HepG2 (cell line): ENCODE data around the gene TMPRSS7. TPM values are rescaled to one million over a fixed set of nuclear protein-coding genes. Genes with fewer than 3 reads are reported as not detected.

Experiments used
- ATAC-seq: fragments of 200-7000 bp; cut with Tn5 transposase; 3 replicates; pipeline ENCODE4 v1.9.1; 2020; ENCODE audit warnings: mild to moderate bottlenecking, moderate library complexity
- BruUV-seq: library from RNA; stranded (reverse); fragments of 400-500 nt; replicated peaks from 2 replicates; lab custom pipeline; 2021; lab: Mats Ljungman, UMichigan
- CTCF ChIA-PET: fragments of 300-600 bp; formaldehyde crosslinking; extraction: SDS; loops from one replicate; lab custom pipeline; 2021; ENCODE audit warnings: low total read pairs, inconsistent platforms, low intra/inter-chr PET ratio; lab: Yijun Ruan, JAX
- POLR2A ChIA-PET: fragments of 350-600 bp; sonication (Branson Sonifier 250); formaldehyde crosslinking; loops from one replicate; lab custom pipeline; 2020; ENCODE audit warnings: antibody characterized with exemption, inconsistent platforms; lab: Yijun Ruan, JAX
- DNase-seq: peaks from one replicate; pipeline ENCODE4 v3.0.0-alpha.2; 2015; ENCODE audit warnings: low spot score
- FAIRE-seq: peaks from 3 replicates; lab custom pipeline; 2011; peaks lifted over from hg19 to GRCh38; lab: Jason Lieb, UNC
- H2AFZ ChIP-seq: one replicate; pipeline ENCODE4 v1.6.1; 2011; ENCODE audit warnings: low read length, inconsistent platforms
- H3K27ac ChIP-seq: fragments of 300-600 bp; 3 replicates; pipeline ENCODE4 v1.8.0; 2011; ENCODE audit warnings: mixed run types, mild to moderate bottlenecking, mixed read lengths, low read length, inconsistent platforms; ENCODE audit not compliant: insufficient read depth; ENCODE audit errors: extremely low read length
- H3K27me3 ChIP-seq, 2 experiments: fragments of 200-600 bp in 1 of 2; 2 replicates in 1 of 2; 3 replicates in 1 of 2; pipeline versions ENCODE4 v1.6.0 to v1.8.0; 2011; ENCODE audit warnings: low read length in 2 of 2, mild to moderate bottlenecking in 2 of 2, moderate library complexity in 2 of 2, inconsistent platforms in 1 of 2; ENCODE audit not compliant: insufficient read depth in 2 of 2, control insufficient read depth in 1 of 2
- H3K36me3 ChIP-seq, 2 experiments: fragments of 200-600 bp in 1 of 2; replicated peaks in 1 of 2; 2 replicates in 1 of 2; 3 replicates in 1 of 2; pipeline versions ENCODE4 v1.5.1 to v1.8.0; 2011; ENCODE audit warnings: low read length in 2 of 2, inconsistent platforms in 1 of 2; ENCODE audit not compliant: insufficient read depth in 2 of 2, control insufficient read depth in 1 of 2
- H3K4me1 ChIP-seq: 2 replicates; pipeline ENCODE4 v1.5.1; 2012; ENCODE audit warnings: low read length, inconsistent platforms; ENCODE audit not compliant: insufficient read depth
- H3K4me2 ChIP-seq: 2 replicates; pipeline ENCODE4 v1.6.0; 2011; ENCODE audit warnings: low read depth, low read length, inconsistent platforms
- H3K4me3 ChIP-seq, 3 experiments: fragments of 200-600 bp in 1 of 3; sonication (generic), shearing (Covaris generic) in 1 of 3; replicated peaks in 1 of 3; 2 replicates each; pipeline ENCODE4 v1.5.1; 2011 to 2016; ENCODE audit warnings: low read length in 3 of 3, inconsistent platforms in 2 of 3, low read depth in 2 of 3, mild to moderate bottlenecking in 2 of 3, control low read depth in 1 of 3, mixed read lengths in 1 of 3; ENCODE audit not compliant: insufficient read depth in 1 of 3
- H3K79me2 ChIP-seq: one replicate; pipeline ENCODE4 v1.6.1; 2011; ENCODE audit warnings: low read length, inconsistent platforms; ENCODE audit not compliant: insufficient read depth
- H3K9ac ChIP-seq: 2 replicates; pipeline ENCODE4 v1.6.0; 2011; ENCODE audit warnings: mild to moderate bottlenecking, low read depth, low read length, inconsistent platforms; ENCODE audit not compliant: insufficient read depth
- H3K9me3 ChIP-seq: 2 replicates; pipeline ENCODE4 v1.5.1; 2012; ENCODE audit warnings: mild to moderate bottlenecking, low read length
- H4K20me1 ChIP-seq: 2 replicates; pipeline ENCODE4 v1.6.0; 2011; ENCODE audit warnings: inconsistent platforms, mild to moderate bottlenecking, low read length, moderate library complexity; ENCODE audit not compliant: insufficient read depth
- GRHL1 ChIP-seq: sonication (generic); formaldehyde crosslinking; conservative IDR thresholded peaks from 2 replicates; pipeline ENCODE4 v1.8.0; 2022; ENCODE audit warnings: missing genetic modification reagents
- KLF13 ChIP-seq: sonication (generic); formaldehyde crosslinking; IDR thresholded peaks from 2 replicates; pipeline ENCODE4 v1.4.0; 2020; ENCODE audit warnings: mild to moderate bottlenecking, missing genetic modification reagents
- NFRKB ChIP-seq: fragments of 450-650 bp; IDR thresholded peaks from 2 replicates; pipeline ENCODE4 v1.6.1; 2017
- SATB2 ChIP-seq: sonication (generic); formaldehyde crosslinking; IDR thresholded peaks from 2 replicates; pipeline ENCODE4 v1.5.0; 2020; ENCODE audit warnings: missing genetic modification reagents
- ZNF34 ChIP-seq: sonication (generic); formaldehyde crosslinking; IDR thresholded peaks from 2 replicates; pipeline ENCODE4 v1.4.0; 2020; ENCODE audit warnings: mild to moderate bottlenecking, missing genetic modification reagents, borderline replicate concordance
- ZSCAN12 ChIP-seq: sonication (generic); formaldehyde crosslinking; IDR thresholded peaks from 2 replicates; pipeline ENCODE4 v1.9.0; 2021; ENCODE audit warnings: mild to moderate bottlenecking, missing genetic modification reagents
- WGBS: methylation state at CpG from one replicate; pipeline ENCODE4 v1.1.6; 2017; ENCODE audit warnings: low lambda C conversion rate; 5-methylcytosine and 5-hydroxymethylcytosine counted together
- in situ Hi-C: cut with HindIII; loops from 2 replicates; pipeline ENCODE4 v1.10.0; 2017; ENCODE audit warnings: low pct_unique_long_range_greater_than_20kb; ENCODE audit not compliant: extremely low pct_ligation_motif_present
- intact Hi-C: fragments of 100-400 bp; cut with micrococcal nuclease; formaldehyde crosslinking; loops from one replicate; pipeline ENCODE4 v1.10.0; 2022; ENCODE audit not compliant: unreplicated experiment
- microRNA counts: library from miRNA; unstranded; fragments of <30 nt; microRNA quantifications from one replicate; lab custom pipeline; 2015
- microRNA-seq: library from miRNA; unstranded; fragments of <30 nt; microRNA quantifications from one replicate; pipeline ENCODE4, GENCODE V29; 2020
- polyA plus RNA-seq, 8 experiments: library from polyadenylated mRNA; depleted of rRNA in 3 of 8; stranded (reverse) in 7 of 8; unstranded in 1 of 8; fragments of >200 nt; fragmentation: Illumina TruSeq in 4 of 8; extraction: Trizol in 4 of 8; gene quantifications; 2 replicates each; pipeline versions ENCODE4 v1.2.1 to v1.2.3, GENCODE V29; 2011 to 2016; ENCODE audit warnings: low read depth in 4 of 8, missing spikeins in 1 of 8, mixed read lengths in 1 of 8; ENCODE audit not compliant: insufficient read depth in 1 of 8
- small RNA-seq, 3 experiments: library from RNA; depleted of rRNA; stranded (forward); fragments of <200 nt; gene quantifications; one replicate each; pipeline ENCODE3, GENCODE V24; 2012; ENCODE audit warnings: low read depth in 2 of 3, low replicate concordance in 1 of 3; ENCODE audit not compliant: insufficient read length in 3 of 3, insufficient read depth in 2 of 3
- total RNA-seq, 5 experiments: library from RNA; depleted of rRNA; stranded (reverse); fragments of >200 nt; fragmentation: Illumina TruSeq; extraction: Trizol; gene quantifications; 2 replicates each; pipeline ENCODE4 v1.2.3, GENCODE V29; 2016; ENCODE audit warnings: low read depth in 1 of 5
- TF ChIP-seq, protein P1 (sequence below): fragments of 450-650 bp; IDR thresholded peaks from 2 replicates; pipeline ENCODE4 v1.6.1; 2016
- TF ChIP-seq, protein P2 (sequence below): sonication (generic); formaldehyde crosslinking; IDR thresholded peaks from 2 replicates; pipeline ENCODE4 v1.5.0; 2020; ENCODE audit warnings: mild to moderate bottlenecking, missing genetic modification reagents

TMPRSS7 gene
- total and polyA plus RNA-seq, 2 of the 13 experiments (the other 11 are each of a cell fraction or from before 2014, with no cell fraction given): not detected

DNA sequence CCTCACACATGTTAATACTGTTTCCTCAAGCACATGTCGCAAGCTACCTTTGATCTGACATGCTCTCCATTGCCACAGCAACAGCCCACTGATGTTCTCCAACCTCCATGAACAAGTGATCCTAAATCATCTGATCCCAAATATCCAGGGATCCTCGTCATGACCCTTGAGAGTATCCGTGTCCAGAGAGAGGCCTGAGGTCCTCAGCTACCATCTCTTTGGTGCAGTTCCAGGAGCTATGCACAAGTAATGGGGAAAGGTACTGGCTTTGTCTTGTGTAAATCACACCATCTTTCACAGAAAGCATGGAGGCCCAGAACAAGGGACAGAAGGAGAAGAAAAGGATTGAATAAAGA, 96.1 kb downstream of the TMPRSS7 start:
- Histone ChIP-seq H3K4me2 (no peak overlapping the region), H3K79me2 (no peaks in the 10 kb centered on the region), H3K27me3 (no peaks in the 10 kb centered on the region; a peak in 1 of 5 replicates), H2AFZ (no peak overlapping the region), H3K9me3 (no peaks in the 10 kb centered on the region), H3K36me3 (no peaks in the 10 kb centered on the region), H3K4me1 (no peaks in the 10 kb centered on the region), H4K20me1 (no peaks in the 10 kb centered on the region), H3K27ac (no peak overlapping the region), H3K9ac (no peak overlapping the region), H3K4me3 (no peak overlapping the region)
- ATAC-seq (no peak), FAIRE-seq (no peak), DNase-seq (no peak)
- ChIA-PET CTCF (no interaction called here), POLR2A (no interaction called here)
- no TSS peak for BruUV-seq
- WGBS: 18% methylated on average over 3 of the region's 3 CpGs
- intact Hi-C loops (loop anchor here (10.0 kb wide), 1 partner anchor 164 kb away; the partner anchor contains the start of gene SLC9C1), in situ Hi-C loops (loop anchor here (10.0 kb wide), 1 partner anchor 384 kb away; no protein-coding TSS in a partner anchor)
- TF ChIP-seq NFRKB: no peak
- TF ChIP-seq SATB2: no peak
- no peak for TF ChIP-seq ZNF34 (CRISPR knock-in tag)
- TF ChIP-seq, protein P1, sequence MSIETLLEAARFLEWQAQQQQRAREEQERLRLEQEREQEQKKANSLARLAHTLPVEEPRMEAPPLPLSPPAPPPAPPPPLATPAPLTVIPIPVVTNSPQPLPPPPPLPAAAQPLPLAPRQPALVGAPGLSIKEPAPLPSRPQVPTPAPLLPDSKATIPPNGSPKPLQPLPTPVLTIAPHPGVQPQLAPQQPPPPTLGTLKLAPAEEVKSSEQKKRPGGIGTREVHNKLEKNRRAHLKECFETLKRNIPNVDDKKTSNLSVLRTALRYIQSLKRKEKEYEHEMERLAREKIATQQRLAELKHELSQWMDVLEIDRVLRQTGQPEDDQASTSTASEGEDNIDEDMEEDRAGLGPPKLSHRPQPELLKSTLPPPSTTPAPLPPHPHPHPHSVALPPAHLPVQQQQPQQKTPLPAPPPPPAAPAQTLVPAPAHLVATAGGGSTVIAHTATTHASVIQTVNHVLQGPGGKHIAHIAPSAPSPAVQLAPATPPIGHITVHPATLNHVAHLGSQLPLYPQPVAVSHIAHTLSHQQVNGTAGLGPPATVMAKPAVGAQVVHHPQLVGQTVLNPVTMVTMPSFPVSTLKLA: 0 out of 2 replicates have a peak, but pooled peaks have one; percentile 8
- TF ChIP-seq, protein P2, sequence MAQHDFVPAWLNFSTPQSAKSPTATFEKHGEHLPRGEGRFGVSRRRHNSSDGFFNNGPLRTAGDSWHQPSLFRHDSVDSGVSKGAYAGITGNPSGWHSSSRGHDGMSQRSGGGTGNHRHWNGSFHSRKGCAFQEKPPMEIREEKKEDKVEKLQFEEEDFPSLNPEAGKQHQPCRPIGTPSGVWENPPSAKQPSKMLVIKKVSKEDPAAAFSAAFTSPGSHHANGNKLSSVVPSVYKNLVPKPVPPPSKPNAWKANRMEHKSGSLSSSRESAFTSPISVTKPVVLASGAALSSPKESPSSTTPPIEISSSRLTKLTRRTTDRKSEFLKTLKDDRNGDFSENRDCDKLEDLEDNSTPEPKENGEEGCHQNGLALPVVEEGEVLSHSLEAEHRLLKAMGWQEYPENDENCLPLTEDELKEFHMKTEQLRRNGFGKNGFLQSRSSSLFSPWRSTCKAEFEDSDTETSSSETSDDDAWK (CRISPR knock-in tag): no peak
- no peak for TF ChIP-seq GRHL1 (CRISPR knock-in tag)
- no peak for TF ChIP-seq KLF13 (CRISPR knock-in tag)
- no peak for TF ChIP-seq ZSCAN12 (CRISPR knock-in tag)

MicroRNA genes within 50 kb of the gene (microRNA counts, 767-probe panel; counts per million panel counts)
- not detected for microRNA hsa-miR-567 (lab: Ali Mortazavi, UCI)

Small RNAs within 50 kb of the gene (microRNA-seq; reads per million reads assigned to microRNA genes)
- not detected for gene MIR567

Small RNAs within 50 kb of the gene (small RNA-seq; reads per million reads assigned to genes)
- 0 reads per million in 3 experiments for gene MIR567

Other genes with a start within 250 kb of the TMPRSS7 start
- gene PHLDB2, start 175.5 kb upstream of the TMPRSS7 start, total RNA-seq (2016; rRNA removed; fragmentation: Illumina TruSeq; extraction: Trizol): 21.5 and 23.6 TPM in 2 replicates
- 8.4 and 8.7 TPM in 2 replicates for gene PHLDB2, start 175.5 kb upstream of the TMPRSS7 start, polyA plus RNA-seq (2011; rRNA removed)
- 50.2 and 84.8 TPM in 2 replicates for gene ABHD10, start 55.7 kb upstream of the TMPRSS7 start, total RNA-seq (2016; rRNA removed; fragmentation: Illumina TruSeq; extraction: Trizol)
- gene ABHD10, start 55.7 kb upstream of the TMPRSS7 start, polyA plus RNA-seq (2011; rRNA removed): 16.7 and 22.8 TPM in 2 replicates
- gene TAGLN3, start 35.8 kb upstream of the TMPRSS7 start, total RNA-seq (2016; rRNA removed; fragmentation: Illumina TruSeq; extraction: Trizol): 0.80 and 0.91 TPM in 2 replicates
- gene TAGLN3, start 35.8 kb upstream of the TMPRSS7 start, polyA plus RNA-seq (2011; rRNA removed): 0.51 and 0.60 TPM in 2 replicates
- gene C3orf52, start 51.7 kb downstream of the TMPRSS7 start, total RNA-seq (2016; rRNA removed; fragmentation: Illumina TruSeq; extraction: Trizol): 1.0 and 1.2 TPM in 2 replicates
- 0.79 and 1.1 TPM in 2 replicates for gene C3orf52, start 51.7 kb downstream of the TMPRSS7 start, polyA plus RNA-seq (2011; rRNA removed)
- gene GCSAM, start 98.5 kb downstream of the TMPRSS7 start, total RNA-seq (2016; rRNA removed; fragmentation: Illumina TruSeq; extraction: Trizol): not detected in 2 replicates
- not detected in 2 replicates for gene GCSAM, start 98.5 kb downstream of the TMPRSS7 start, polyA plus RNA-seq (2011; rRNA removed)